AG04450 (cell line): ENCODE results near the gene HELZ2. TPM values are rescaled to one million over a fixed set of nuclear protein-coding genes. Genes with fewer than 3 reads are reported as not detected.
"Not testable (repeated sequence)": the region's sequence is repeated elsewhere in the genome, so short reads cannot be mapped to it uniquely, and the experiment has no call there.

ENCODE experiments used
- CTCF ChIA-PET: fragments of 300-600, 350-600 bp; formaldehyde crosslinking; extraction: SDS; loops from one replicate; lab custom pipeline; 2022; ENCODE audit warnings: antibody characterized with exemption, inconsistent platforms; lab: Charles Lee
- POLR2A ChIA-PET: fragments of 350-600 bp; formaldehyde crosslinking; extraction: SDS; loops from one replicate; lab custom pipeline; 2021; ENCODE audit warnings: antibody characterized with exemption, inconsistent platforms; lab: Yijun Ruan, JAX
- DNase-seq: peaks from one replicate; pipeline ENCODE4 v3.0.0-alpha.2; 2011; ENCODE audit warnings: low read depth, low spot score
- H3K27ac ChIP-seq: one replicate; pipeline ENCODE4 v1.5.1; 2012; ENCODE audit warnings: low read depth, low read length, control low read depth
- H3K27me3 ChIP-seq: one replicate; pipeline ENCODE4 v1.6.0; 2012; ENCODE audit warnings: low read length; ENCODE audit not compliant: control insufficient read depth, insufficient read depth
- H3K4me3 ChIP-seq: 2 replicates; pipeline ENCODE4 v1.5.1; 2011; ENCODE audit warnings: mild to moderate bottlenecking, low read depth, low read length, control low read depth
- H3K9me3 ChIP-seq: 2 replicates; pipeline ENCODE4 v1.5.1; 2012; ENCODE audit warnings: low read length; ENCODE audit not compliant: control insufficient read depth, insufficient read depth
- CTCF ChIP-seq: IDR thresholded peaks from 2 replicates; pipeline ENCODE4 v1.5.1; 2011; ENCODE audit warnings: low read depth, low read length, control low read depth, inconsistent platforms
- polyA plus RNA-seq: library from polyadenylated mRNA; depleted of rRNA; stranded (reverse); fragments of >200 nt; gene quantifications from 2 replicates; pipeline ENCODE4 v1.2.3, GENCODE V29; 2011

The HELZ2 gene
- polyA plus RNA-seq, 1 experiment: 4.6 TPM

- no peak for TF ChIP-seq CTCF
- CTCF ChIA-PET: no interaction called here
- DNase-seq: no peak
- no peaks in the 10 kb centered on the region; the same call in 1 of the 2 replicates for H3K9me3 ChIP-seq
- POLR2A ChIA-PET: no interaction called here
- H3K4me3 ChIP-seq: no peak overlapping the region
- H3K27me3 ChIP-seq: no peaks in the 10 kb centered on the region
- no peak overlapping the region for H3K27ac ChIP-seq
These were observed 32.6 kb upstream of the HELZ2 start for GRCh38 chr20:63606686-63607085.

- Histone ChIP-seq H3K27me3 (no peaks in the 10 kb centered on the region), H3K27ac (no peak overlapping the region), H3K4me3 (no peak overlapping the region), H3K9me3 (peaks cover 3% of the 10 kb centered on the region; the same call in 1 of the 2 replicates)
- no peak for TF ChIP-seq CTCF
- DNase-seq: no peak
- POLR2A ChIA-PET: no interaction called here
- CTCF ChIA-PET: no interaction called here
These were observed 28.3 kb upstream of the HELZ2 start for GRCh38 chr20:63602321-63602720.

GRCh38 chr20:63601679-63602078, 27.6 kb upstream of the HELZ2 start:
- H3K27ac ChIP-seq, H3K4me3 ChIP-seq, CTCF ChIA-PET, POLR2A ChIA-PET, H3K9me3 ChIP-seq, H3K27me3 ChIP-seq, DNase-seq: not testable (repeated sequence)

- peaks cover 3% of the 10 kb centered on the region; the same call in 1 of the 2 replicates for H3K9me3 ChIP-seq
- H3K27me3 ChIP-seq: no peaks in the 10 kb centered on the region
- CTCF ChIA-PET: interaction anchor here (0.6 kb wide), 1 partner anchor 252 kb away, joined by 7 read pairs; no protein-coding TSS in a partner anchor
- H3K27ac ChIP-seq: no peak overlapping the region
- no peak for DNase-seq
- no peak for TF ChIP-seq CTCF
- POLR2A ChIA-PET: no interaction called here
- H3K4me3 ChIP-seq: no peak overlapping the region
These were observed 25.5 kb upstream of the HELZ2 start for GRCh38 chr20:63599396-63600050.

DNA sequence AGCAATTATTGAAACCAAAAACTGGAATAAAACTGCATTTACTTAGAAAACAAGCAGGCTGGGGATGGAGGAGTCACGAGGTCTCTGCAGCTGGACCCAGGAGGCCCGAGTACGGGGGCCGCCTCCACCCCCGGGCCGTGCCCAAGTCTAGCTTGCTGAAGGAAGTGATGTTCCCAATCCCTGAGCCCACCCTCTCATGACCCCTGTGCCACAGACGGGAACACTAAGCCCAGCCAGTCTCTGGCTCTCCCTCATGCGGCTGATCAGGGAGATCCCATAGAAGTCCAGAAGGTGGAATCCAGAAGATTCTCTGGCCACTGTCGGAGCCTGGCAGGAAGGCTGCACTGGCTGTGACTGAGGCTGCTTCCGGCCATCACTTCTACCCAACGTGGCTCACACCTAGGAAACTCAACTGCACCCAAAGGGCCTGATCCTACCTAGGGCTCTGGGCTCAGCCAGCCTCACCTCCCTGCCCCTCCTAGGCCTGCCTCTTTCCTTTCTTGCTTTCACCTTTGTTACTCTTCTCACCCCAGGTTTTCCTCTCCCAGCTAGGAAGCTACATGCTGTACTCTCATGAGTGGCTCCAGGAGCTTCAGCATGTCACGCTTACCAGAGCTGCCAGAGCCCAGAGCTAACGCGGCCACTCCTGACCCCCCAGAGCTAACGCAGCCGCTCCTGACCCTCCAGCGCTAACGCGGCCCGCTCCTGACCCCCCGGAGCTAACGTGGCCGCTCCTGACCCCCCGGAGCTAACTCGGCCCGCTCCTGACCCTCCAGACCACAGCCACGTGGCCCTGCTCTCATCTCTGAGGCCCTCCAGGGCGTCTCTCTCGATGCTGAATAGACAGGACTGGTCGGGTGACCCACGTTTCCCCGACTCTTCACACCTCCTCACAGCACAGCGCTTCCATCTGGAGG, 24.7 kb upstream of the HELZ2 start:
- no peak for DNase-seq
- Histone ChIP-seq H3K27ac (no peak overlapping the region), H3K27me3 (no peaks in the 10 kb centered on the region), H3K9me3 (peaks cover 3% of the 10 kb centered on the region; the same call in 1 of the 2 replicates), H3K4me3 (no peak overlapping the region)
- POLR2A ChIA-PET: no interaction called here
- no peak for TF ChIP-seq CTCF
- CTCF ChIA-PET: no interaction called here
